ENCODE measurements around the gene FDX2. TPM values are rescaled to one million over a fixed set of nuclear protein-coding genes. Genes with fewer than 3 reads are reported as not detected.

Gene FDX2
- total RNA-seq, 2 donors from 2014 or later: 11.2 to 11.8 TPM

DNA sequence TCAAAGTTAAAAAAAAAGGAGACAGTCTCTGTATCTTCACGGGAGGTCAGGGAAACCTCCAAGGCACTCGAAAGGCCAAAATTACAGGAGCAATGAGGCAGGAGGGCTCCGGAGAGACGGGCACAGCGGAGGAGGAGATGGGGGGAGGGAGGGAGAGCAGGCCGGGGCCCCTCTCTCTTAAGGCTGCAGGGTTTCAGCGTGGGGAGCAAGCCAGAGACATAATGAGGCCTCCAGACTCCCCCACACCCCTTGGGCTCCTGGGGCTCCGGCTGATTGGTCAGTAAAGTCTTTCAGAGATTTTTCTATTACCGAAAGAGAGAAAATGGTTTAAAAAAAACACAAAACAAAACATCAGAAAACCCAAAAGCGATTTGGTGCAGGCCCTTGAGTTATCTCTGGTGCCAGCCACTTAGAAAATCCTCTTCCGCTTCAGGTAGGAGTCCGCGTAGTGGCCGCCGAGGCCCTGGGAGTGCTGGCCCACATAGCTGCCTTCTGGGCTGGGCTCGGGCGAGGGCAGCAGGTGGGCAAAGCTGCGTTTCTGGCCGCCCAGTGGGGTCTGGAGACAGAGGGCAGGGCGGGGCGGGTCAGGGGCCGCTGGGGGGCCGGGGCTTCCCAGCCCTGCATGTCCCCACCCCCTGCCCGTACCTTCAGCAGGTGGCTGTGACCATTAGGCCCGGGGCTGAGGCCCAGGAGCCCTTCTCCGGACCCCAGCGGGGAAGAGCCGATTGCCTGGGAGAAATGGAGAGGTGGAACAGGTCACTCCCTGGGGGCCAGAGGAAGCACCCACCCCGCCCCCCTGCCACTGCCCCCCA is 1.4 kb upstream of the FDX2 start:
- ATAC-seq: no peak
- no peak for DNase-seq
- intact Hi-C loops (cut with DNase I, micrococcal nuclease): no loop called here

DNA sequence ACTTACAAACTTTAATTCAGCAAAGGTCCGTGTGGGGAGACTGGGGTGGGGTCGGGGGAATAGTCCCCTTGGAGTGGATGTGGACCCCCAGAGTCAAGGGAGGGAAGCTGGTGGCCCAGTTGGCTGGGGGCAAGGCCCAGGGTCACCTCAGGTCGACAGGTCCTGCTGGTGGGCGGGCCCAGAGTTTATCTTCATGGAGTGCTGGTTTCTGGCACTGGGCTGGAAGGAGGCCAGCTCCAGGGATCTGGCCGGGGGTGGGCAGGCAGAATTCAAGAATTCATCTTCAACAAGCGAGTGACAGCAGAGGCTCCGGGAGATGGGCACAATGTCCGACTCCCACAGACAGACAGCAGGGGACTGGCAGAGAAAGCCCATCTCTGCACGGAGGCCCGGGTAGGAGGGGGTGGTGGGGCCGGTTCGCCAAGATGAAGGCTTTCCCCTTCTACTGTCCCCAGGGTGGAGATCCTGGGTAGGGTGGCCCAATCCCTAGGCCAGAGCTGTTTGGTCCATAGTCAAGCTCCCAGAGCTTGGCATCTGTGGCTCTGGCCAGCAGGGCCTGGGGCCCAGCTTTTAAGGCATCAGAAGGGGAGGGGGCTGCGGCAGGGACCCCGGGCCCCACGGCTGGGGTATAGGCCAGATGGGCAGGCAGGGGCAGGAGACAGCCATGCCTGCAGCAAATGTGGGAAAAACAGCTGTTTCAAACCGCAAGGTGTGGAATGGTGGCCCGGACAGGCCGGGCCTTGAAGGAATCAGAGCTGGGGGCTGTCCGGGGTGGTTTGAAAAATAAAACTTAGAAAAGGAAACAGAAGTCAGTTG is 622 bp upstream of the FDX2 start:
- ATAC-seq: peak; percentile 12
- no peak for DNase-seq
- intact Hi-C loops (cut with DNase I, micrococcal nuclease): no loop called here

DNA sequence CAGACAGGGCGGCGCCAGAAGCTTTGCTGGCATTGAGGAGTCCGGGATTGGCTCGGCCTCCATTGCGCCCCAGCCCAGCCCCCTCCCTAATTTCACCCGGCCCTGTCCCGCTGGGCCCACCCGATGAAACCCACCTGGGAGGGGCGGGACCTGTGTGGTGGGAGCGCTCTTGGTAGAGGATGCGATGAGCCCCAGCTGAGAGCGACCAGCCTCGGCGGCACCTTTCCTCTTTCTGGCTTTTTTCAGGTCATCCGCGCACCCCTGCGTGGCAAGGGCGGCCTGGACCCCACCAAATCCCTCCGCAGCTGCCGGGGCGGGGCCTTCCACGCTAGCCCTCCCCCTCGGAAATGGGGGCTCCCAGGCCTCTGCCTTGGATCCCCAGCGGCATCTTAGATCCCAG is 6.4 kb downstream of the FDX2 start, which contains the start of gene ZGLP1:
ZGLP1 (minus strand) TSS at position 393 of the 400 bp plus-strand sequence.
- DNase-seq (no peak), ATAC-seq (no peak)
- intact Hi-C loops (cut with DNase I, micrococcal nuclease): no loop called here

GRCh38 chr19:10306327-10306726 is 9.5 kb downstream of the FDX2 start:
- DNase-seq: no peak
- ATAC-seq: no peak
- intact Hi-C loops (cut with DNase I, micrococcal nuclease): no loop called here

DNA sequence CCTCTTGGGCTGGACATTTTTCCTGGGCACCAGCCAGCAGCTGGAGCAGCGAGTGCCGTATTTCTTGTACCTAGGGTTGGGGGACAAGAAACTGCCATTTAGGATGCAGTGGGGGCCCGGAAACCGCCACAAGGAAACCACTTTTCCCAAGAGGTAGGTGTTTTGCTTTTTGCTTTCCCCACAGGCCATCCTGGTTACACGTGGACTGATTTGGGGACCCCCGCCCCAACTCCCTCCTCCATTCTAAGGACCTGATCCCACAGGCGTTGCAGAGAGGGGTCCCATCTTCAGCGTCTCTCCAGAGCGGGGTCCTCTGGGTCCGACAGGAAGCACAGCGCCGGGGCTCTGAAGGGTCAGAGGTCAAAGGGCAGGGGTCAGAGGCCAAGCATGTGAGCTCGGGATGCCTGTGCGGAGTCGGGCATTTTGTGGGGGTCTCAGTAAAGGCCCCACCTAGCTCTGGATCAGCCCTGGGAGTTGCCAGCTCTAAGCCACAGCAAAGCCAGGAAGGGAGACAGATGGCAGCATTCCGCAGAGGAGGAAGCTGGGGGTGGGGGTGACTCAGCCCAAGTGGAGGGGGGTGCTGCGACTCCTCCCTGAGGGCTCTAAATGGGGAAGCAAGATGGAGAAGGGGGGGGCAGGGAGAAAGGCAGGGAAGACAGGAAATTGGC is 10.5 kb downstream of the FDX2 start:
- DNase-seq: no peak
- ATAC-seq: no peak
- intact Hi-C loops (cut with DNase I, micrococcal nuclease): no loop called here

GRCh38 chr19:10299545-10300458 is 16.0 kb downstream of the FDX2 start:
- ATAC-seq (no peak), DNase-seq (no peak)
- intact Hi-C loops (cut with DNase I, micrococcal nuclease): no loop called here

DNA sequence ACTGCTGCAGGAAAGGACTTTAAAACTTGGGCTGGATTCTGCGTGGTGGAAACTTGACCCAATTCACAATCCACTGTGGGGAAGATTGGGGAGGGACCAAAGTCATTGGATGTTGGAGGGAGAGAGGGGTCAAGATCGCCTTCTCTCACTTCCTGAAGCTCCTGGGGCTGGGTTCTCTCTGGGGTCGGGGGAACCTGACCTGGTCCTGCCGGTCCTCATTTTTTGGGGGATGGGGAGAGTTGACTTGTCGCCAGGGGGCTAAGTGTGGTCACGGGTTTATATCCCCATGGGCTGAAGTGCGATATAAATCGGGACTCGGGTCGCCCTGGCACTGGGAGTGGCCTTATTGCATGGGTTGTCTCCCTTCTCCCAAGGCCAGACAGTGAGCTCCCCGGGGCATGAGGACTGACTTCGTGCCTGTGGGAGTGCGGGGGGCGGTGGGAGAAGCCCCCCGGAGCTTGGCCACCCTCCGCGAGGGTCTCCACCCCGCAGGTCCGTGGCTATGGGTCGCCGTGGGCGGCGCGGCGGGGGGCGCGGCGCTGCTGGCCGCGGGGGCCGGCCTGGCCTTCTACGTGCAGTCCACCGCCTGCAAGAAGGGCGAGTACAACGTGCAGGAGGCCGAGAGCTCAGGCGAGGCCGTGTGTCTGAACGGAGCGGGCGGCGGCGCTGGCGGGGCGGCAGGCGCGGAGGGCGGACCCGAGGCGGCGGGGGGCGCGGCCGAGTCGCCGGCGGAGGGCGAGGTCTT is 19.8 kb downstream of the FDX2 start:
- intact Hi-C loops (cut with DNase I, micrococcal nuclease): no loop called here
- ATAC-seq (peak; percentile 24), DNase-seq (peak in 1 of 2 donors; percentile 41)

GRCh38 chr19:10295305-10295846 is 20.4 kb downstream of the FDX2 start:
- DNase-seq (peak in 1 of 2 donors; percentile 77), ATAC-seq (peak; percentile 54)
- intact Hi-C loops (cut with DNase I, micrococcal nuclease): no loop called here

DNA sequence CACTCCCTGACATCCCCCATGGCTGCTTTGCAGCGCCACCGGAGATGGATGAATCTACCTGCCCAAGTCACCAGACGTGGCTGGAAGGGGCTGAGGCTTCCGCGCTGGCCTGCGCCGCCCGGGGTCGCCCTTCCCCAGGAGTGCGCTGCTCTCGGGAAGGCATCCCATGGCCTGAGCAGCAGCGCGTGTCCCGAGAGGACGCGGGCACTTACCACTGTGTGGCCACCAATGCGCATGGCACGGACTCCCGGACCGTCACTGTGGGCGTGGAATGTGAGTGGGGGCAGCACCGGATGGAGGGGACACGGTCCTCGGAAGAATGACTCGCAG is 21.5 kb downstream of the FDX2 start:
- ATAC-seq (peak; percentile 37), DNase-seq (peak in 1 of 2 donors; percentile 50)
- intact Hi-C loops (cut with DNase I, micrococcal nuclease): no loop called here

DNA sequence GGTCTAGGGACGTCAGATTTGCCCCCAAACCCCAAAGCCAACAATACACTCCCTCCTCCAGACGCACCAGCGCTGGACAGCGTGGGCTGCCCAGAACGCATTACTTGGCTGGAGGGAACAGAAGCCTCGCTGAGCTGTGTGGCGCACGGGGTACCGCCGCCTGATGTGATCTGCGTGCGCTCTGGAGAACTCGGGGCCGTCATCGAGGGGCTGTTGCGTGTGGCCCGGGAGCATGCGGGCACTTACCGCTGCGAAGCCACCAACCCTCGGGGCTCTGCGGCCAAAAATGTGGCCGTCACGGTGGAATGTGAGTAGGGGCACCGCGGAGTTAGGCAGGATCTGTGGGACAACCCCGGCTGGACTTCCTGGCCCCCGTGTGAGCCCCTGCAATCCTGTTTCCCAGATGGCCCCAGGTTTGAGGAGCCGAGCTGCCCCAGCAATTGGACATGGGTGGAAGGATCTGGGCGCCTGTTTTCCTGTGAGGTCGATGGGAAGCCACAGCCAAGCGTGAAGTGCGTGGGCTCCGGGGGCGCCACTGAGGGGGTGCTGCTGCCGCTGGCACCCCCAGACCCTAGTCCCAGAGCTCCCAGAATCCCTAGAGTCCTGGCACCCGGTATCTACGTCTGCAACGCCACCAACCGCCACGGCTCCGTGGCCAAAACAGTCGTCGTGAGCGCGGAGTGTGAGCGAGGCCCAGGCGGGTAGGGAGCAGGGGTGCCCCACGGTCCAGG is 22.0 kb downstream of the FDX2 start:
- intact Hi-C loops (cut with DNase I, micrococcal nuclease): no loop called here
- no peak for ATAC-seq

GRCh38 chr19:10292789-10293636 is 22.8 kb downstream of the FDX2 start:
- ATAC-seq: peak; percentile 12
- intact Hi-C loops (cut with DNase I, micrococcal nuclease): no loop called here
- peak; percentile 33 to 45 for DNase-seq

More for the DNA sequence above, 22.0 kb downstream of the FDX2 start:
- no peak for DNase-seq

GRCh38 chr19:10292206-10292788 is 23.5 kb downstream of the FDX2 start:
- intact Hi-C loops (cut with DNase I, micrococcal nuclease): no loop called here

GRCh38 chr19:10291554-10292205 is 24.1 kb downstream of the FDX2 start:
- intact Hi-C loops (cut with DNase I, micrococcal nuclease): no loop called here
- peak in 1 of 2 donors; percentile 44 for DNase-seq
- peak; percentile 7 for ATAC-seq

More at GRCh38 chr19:10292206-10292788, 23.5 kb downstream of the FDX2 start:
- peak; percentile 90 to 94 for DNase-seq
- ATAC-seq: peak; percentile 80

GRCh38 chr19:10290876-10291553 is 24.8 kb downstream of the FDX2 start:
- peak; percentile 69 to 73 for DNase-seq
- intact Hi-C loops (cut with DNase I, micrococcal nuclease): no loop called here
- ATAC-seq: peak; percentile 32

All from left colon (tissue), 2 donors.